ENCODE results near the gene ZNF500. TPM values are rescaled to one million over a fixed set of nuclear protein-coding genes. Genes with fewer than 3 reads are reported as not detected.

ZNF500 gene
- total RNA-seq, 2 donors from 2014 or later = 6.1 to 21.2 TPM

- ATAC-seq (ENCODE audit: insufficient number of reproducible peaks, low FRiP score, low read depth) (no peak), DNase-seq (ENCODE audit: low spot score) (no peak)
- peaks cover 52% of the 10 kb centered on the region for H3K36me3 ChIP-seq
- H3K4me1 ChIP-seq (ENCODE audit: control insufficient read depth in 1 of 2, low read depth in 2 of 2) = peaks cover 5 to 14% of the 10 kb centered on the region in 2 donors
- no peaks in the 10 kb centered on the region for H3K9me3 ChIP-seq
- H3K27ac ChIP-seq = no peak overlapping the region
- no peak overlapping the region for H3K4me3 ChIP-seq
- no peaks in the 10 kb centered on the region for H3K27me3 ChIP-seq (replicated peaks; ENCODE audit: insufficient read depth)
- no peak for TF ChIP-seq CTCF (IDR thresholded peaks at IDR 0.05)
Measured at GRCh38 chr16:4762205-4762604, 4.8 kb downstream of the ZNF500 start.

GRCh38 chr16:4760221-4760910, 6.6 kb downstream of the ZNF500 start:
- H3K4me3 ChIP-seq = no peak overlapping the region
- no peak overlapping the region for H3K27ac ChIP-seq
- ATAC-seq (ENCODE audit: insufficient number of reproducible peaks, low FRiP score, low read depth) (no peak), DNase-seq (ENCODE audit: low spot score) (no peak)
- H3K9me3 ChIP-seq = no peaks in the 10 kb centered on the region
- H3K36me3 ChIP-seq = peaks cover 57% of the 10 kb centered on the region
- no peak for TF ChIP-seq CTCF (IDR thresholded peaks at IDR 0.05)
- peaks cover 0 to 4% of the 10 kb centered on the region in 2 donors for H3K4me1 ChIP-seq (ENCODE audit: control insufficient read depth in 1 of 2, low read depth in 2 of 2)
- no peaks in the 10 kb centered on the region for H3K27me3 ChIP-seq (replicated peaks; ENCODE audit: insufficient read depth)

GRCh38 chr16:4755687-4756086, 11.3 kb downstream of the ZNF500 start:
- ATAC-seq (ENCODE audit: insufficient number of reproducible peaks, low FRiP score, low read depth) (no peak), DNase-seq (ENCODE audit: low spot score) (no peak)
- no peaks in the 10 kb centered on the region for H3K9me3 ChIP-seq
- H3K27ac ChIP-seq = no peak overlapping the region
- TF ChIP-seq CTCF (IDR thresholded peaks at IDR 0.05) = no peak
- peaks cover 59% of the 10 kb centered on the region for H3K36me3 ChIP-seq
- H3K4me1 ChIP-seq (ENCODE audit: control insufficient read depth in 1 of 2, low read depth in 2 of 2) = no peaks in the 10 kb centered on the region
- H3K27me3 ChIP-seq (replicated peaks; ENCODE audit: insufficient read depth) = no peaks in the 10 kb centered on the region
- no peak overlapping the region for H3K4me3 ChIP-seq

- no peak for ATAC-seq (ENCODE audit: insufficient number of reproducible peaks, low FRiP score, low read depth)
- peaks cover 52% of the 10 kb centered on the region for H3K36me3 ChIP-seq
Measured at GRCh38 chr16:4754865-4755264, 12.1 kb downstream of the ZNF500 start.

GRCh38 chr16:4753227-4753626, 13.7 kb downstream of the ZNF500 start:
- Histone ChIP-seq H3K9me3 (no peaks in the 10 kb centered on the region), H3K4me3 (no peak overlapping the region), H3K36me3 (peaks cover 47% of the 10 kb centered on the region), H3K27ac (no peak overlapping the region), H3K4me1 (ENCODE audit: control insufficient read depth in 1 of 2, low read depth in 2 of 2) (no peaks in the 10 kb centered on the region), H3K27me3 (replicated peaks; ENCODE audit: insufficient read depth) (no peaks in the 10 kb centered on the region)
- ATAC-seq (ENCODE audit: insufficient number of reproducible peaks, low FRiP score, low read depth) = peak; percentile 12
- no peak for TF ChIP-seq CTCF (IDR thresholded peaks at IDR 0.05)
- no peak for DNase-seq (ENCODE audit: low spot score)

More at GRCh38 chr16:4754865-4755264, 12.1 kb downstream of the ZNF500 start:
- Histone ChIP-seq H3K9me3 (no peaks in the 10 kb centered on the region), H3K4me1 (ENCODE audit: control insufficient read depth in 1 of 2, low read depth in 2 of 2) (no peaks in the 10 kb centered on the region), H3K4me3 (no peak overlapping the region), H3K27ac (no peak overlapping the region), H3K27me3 (replicated peaks; ENCODE audit: insufficient read depth) (no peaks in the 10 kb centered on the region)
- no peak for DNase-seq (ENCODE audit: low spot score)
- no peak for TF ChIP-seq CTCF (IDR thresholded peaks at IDR 0.05)
